ENCODE measurements around the gene PTPN6.

Gene PTPN6

GRCh38 chr12:6955108-6956020, 4.2 kb downstream of the PTPN6 start:
- Mint-ChIP-seq H3K9me3 (no peaks in the 10 kb centered on the region), H3K4me1 (ENCODE audit: low read depth) (peaks cover 81% of the 10 kb centered on the region), H3K27me3 (no peaks in the 10 kb centered on the region), H3K27ac (peak overlapping the region; percentile 99), H3K4me3 (peak overlapping the region; percentile 98), H3K36me3 (ENCODE audit: low read depth) (peaks cover 78% of the 10 kb centered on the region)

GRCh38 chr12:6956021-6956727, 5.0 kb downstream of the PTPN6 start:
- Mint-ChIP-seq H3K27ac (peak overlapping the region; percentile 99), H3K36me3 (ENCODE audit: low read depth) (peaks cover 86% of the 10 kb centered on the region), H3K9me3 (no peaks in the 10 kb centered on the region), H3K4me1 (ENCODE audit: low read depth) (peaks cover 81% of the 10 kb centered on the region), H3K27me3 (no peaks in the 10 kb centered on the region), H3K4me3 (peak overlapping the region; percentile 98)

GRCh38 chr12:6957151-6957701, 6.1 kb downstream of the PTPN6 start:
- no peaks in the 10 kb centered on the region for H3K27me3 Mint-ChIP-seq
- peak overlapping the region; percentile 99 for H3K27ac Mint-ChIP-seq
- H3K9me3 Mint-ChIP-seq, result no peaks in the 10 kb centered on the region
- H3K4me3 Mint-ChIP-seq, result peak overlapping the region; percentile 98
- peaks cover 92% of the 10 kb centered on the region for H3K4me1 Mint-ChIP-seq (ENCODE audit: low read depth)
- H3K36me3 Mint-ChIP-seq (ENCODE audit: low read depth), result peaks cover 93% of the 10 kb centered on the region

- Mint-ChIP-seq H3K4me3 (peak overlapping the region; percentile 98), H3K27ac (peak overlapping the region; percentile 99), H3K4me1 (ENCODE audit: low read depth) (peaks cover 98% of the 10 kb centered on the region), H3K36me3 (ENCODE audit: low read depth) (peaks cover 86% of the 10 kb centered on the region), H3K9me3 (no peaks in the 10 kb centered on the region), H3K27me3 (no peaks in the 10 kb centered on the region)
Observed at GRCh38 chr12:6957741-6958608, 6.8 kb downstream of the PTPN6 start.

GRCh38 chr12:6958609-6959057, 7.5 kb downstream of the PTPN6 start:
- Mint-ChIP-seq H3K36me3 (ENCODE audit: low read depth) (peaks cover 80% of the 10 kb centered on the region), H3K4me3 (peak overlapping the region; percentile 98), H3K27me3 (no peaks in the 10 kb centered on the region), H3K27ac (peak overlapping the region; percentile 99), H3K4me1 (ENCODE audit: low read depth) (peaks cover 93% of the 10 kb centered on the region), H3K9me3 (no peaks in the 10 kb centered on the region)

- Mint-ChIP-seq H3K36me3 (ENCODE audit: low read depth) (peaks cover 76% of the 10 kb centered on the region), H3K4me3 (peak overlapping the region; percentile 98), H3K27me3 (no peaks in the 10 kb centered on the region), H3K4me1 (ENCODE audit: low read depth) (peaks cover 92% of the 10 kb centered on the region), H3K9me3 (no peaks in the 10 kb centered on the region), H3K27ac (peak overlapping the region; percentile 99)
Observed at GRCh38 chr12:6959058-6959804, 8.1 kb downstream of the PTPN6 start.

GRCh38 chr12:6959805-6960592, 8.8 kb downstream of the PTPN6 start:
- Mint-ChIP-seq H3K4me1 (ENCODE audit: low read depth) (peaks cover 92% of the 10 kb centered on the region), H3K36me3 (ENCODE audit: low read depth) (peaks cover 72% of the 10 kb centered on the region), H3K9me3 (no peaks in the 10 kb centered on the region), H3K27me3 (no peaks in the 10 kb centered on the region), H3K27ac (peak overlapping the region; percentile 99), H3K4me3 (peak overlapping the region; percentile 98)

GRCh38 chr12:6960593-6961277, 9.6 kb downstream of the PTPN6 start:
- Mint-ChIP-seq H3K27me3 (no peaks in the 10 kb centered on the region), H3K36me3 (ENCODE audit: low read depth) (peaks cover 72% of the 10 kb centered on the region), H3K9me3 (no peaks in the 10 kb centered on the region), H3K27ac (peak overlapping the region; percentile 95), H3K4me3 (peak overlapping the region; percentile 98), H3K4me1 (ENCODE audit: low read depth) (peaks cover 92% of the 10 kb centered on the region)

- Mint-ChIP-seq H3K9me3 (no peaks in the 10 kb centered on the region), H3K27ac (peak overlapping the region; percentile 95), H3K4me3 (peak overlapping the region; percentile 98), H3K36me3 (ENCODE audit: low read depth) (peaks cover 72% of the 10 kb centered on the region), H3K4me1 (ENCODE audit: low read depth) (peaks cover 92% of the 10 kb centered on the region), H3K27me3 (no peaks in the 10 kb centered on the region)
Observed at GRCh38 chr12:6961278-6961694, 10.1 kb downstream of the PTPN6 start.

- Mint-ChIP-seq H3K4me1 (ENCODE audit: low read depth) (peaks cover 92% of the 10 kb centered on the region), H3K9me3 (no peaks in the 10 kb centered on the region), H3K36me3 (ENCODE audit: low read depth) (peaks cover 71% of the 10 kb centered on the region)
Observed at GRCh38 chr12:6961695-6962284, 10.6 kb downstream of the PTPN6 start.

GRCh38 chr12:6962285-6963015, 11.3 kb downstream of the PTPN6 start:
- Mint-ChIP-seq H3K9me3 (no peaks in the 10 kb centered on the region), H3K4me3 (peak overlapping the region; percentile 98), H3K36me3 (ENCODE audit: low read depth) (peaks cover 70% of the 10 kb centered on the region), H3K4me1 (ENCODE audit: low read depth) (peaks cover 92% of the 10 kb centered on the region), H3K27me3 (no peaks in the 10 kb centered on the region), H3K27ac (peak overlapping the region; percentile 95)

More at GRCh38 chr12:6961695-6962284, 10.6 kb downstream of the PTPN6 start:
- H3K4me3 Mint-ChIP-seq, result peak overlapping the region; percentile 98
- H3K27me3 Mint-ChIP-seq, result no peaks in the 10 kb centered on the region
- peak overlapping the region; percentile 95 for H3K27ac Mint-ChIP-seq

All from stimulated activated naive CD8-positive, alpha-beta T cell treated with anti-CD3 and anti-CD28 coated beads, Interleukin-15, Interleukin-2, amounts not matched to agents 100 ng/mL and 50 ng/mL, for 24 hours (primary cell).